Peyer's patch (tissue), 4 donors: ENCODE measurements around the gene ANKRD28. TPM values are rescaled to one million over a fixed set of nuclear protein-coding genes. Genes with fewer than 3 reads are reported as not detected.
A peak's percentile ranks its signal among the peaks of the same experiment; 100 is the strongest.

Experiments
- DNase-seq, 3 donors: peaks; one replicate each; pipeline ENCODE4 v3.0.0-alpha.2; 2017 to 2019
- H3K27ac ChIP-seq, 4 donors: fragments of 200-600 bp; sonication (generic); one replicate each; pipeline ENCODE4 v1.5.1; 2016 to 2019
- H3K27me3 ChIP-seq, 2 donors: fragments of 200-600 bp; sonication (generic); one replicate each; pipeline ENCODE4 v1.5.1; 2019
- H3K36me3 ChIP-seq, 3 donors: fragments of 200-600 bp; sonication (generic); one replicate each; pipeline ENCODE4 v1.5.1; 2016 to 2019
- H3K4me1 ChIP-seq, 4 donors: fragments of 200-600 bp; sonication (generic); one replicate each; pipeline ENCODE4 v1.5.1; 2016 to 2019
- H3K4me3 ChIP-seq, 4 donors: fragments of 200-600 bp; sonication (generic); 1 replicate in 3 of 4; 2 replicates in 1 of 4; pipeline ENCODE4 v1.5.1; 2016 to 2019; ENCODE audit warnings: mild to moderate bottlenecking in 1 of 4
- H3K9me3 ChIP-seq, 4 donors: fragments of 200-600 bp; sonication (generic); one replicate each; pipeline ENCODE4 v1.5.1; 2016 to 2019; ENCODE audit warnings: mild to moderate bottlenecking in 1 of 4
- CTCF ChIP-seq, 6 experiments: fragments of 450-650 bp in 4 of 6; fragments of 200-600 bp in 2 of 6; sonication (generic) in 1 of 6; IDR thresholded peaks; one replicate each; pipeline ENCODE4 v1.5.1; 2017 to 2019; ENCODE audit warnings: antibody characterized with exemption in 6 of 6, mild to moderate bottlenecking in 3 of 6, moderate library complexity in 1 of 6
- POLR2A ChIP-seq, 2 donors: fragments of 450-650 bp; IDR thresholded peaks; one replicate each; pipeline ENCODE4 v1.5.1; 2017; ENCODE audit warnings: antibody characterized with exemption in 2 of 2, mild to moderate bottlenecking in 2 of 2, moderate library complexity in 2 of 2
- total RNA-seq, 4 donors: library from RNA; depleted of rRNA; stranded (reverse); fragments of >200 nt; gene quantifications; one replicate each; pipeline ENCODE4 v1.1.0, GENCODE V29; 2016

ANKRD28 gene
- total RNA-seq, 4 donors from 2014 or later = 45.4 to 83.3 (median 46.4) TPM

- H3K27me3 ChIP-seq = no peaks in the 10 kb centered on the region
- H3K27ac ChIP-seq = peak overlapping the region; percentile 2 to 80 (median 61)
- H3K36me3 ChIP-seq = no peaks in the 10 kb centered on the region
- H3K4me3 ChIP-seq = peak overlapping the region in 2 of 4 donors; percentile 11 to 38
- peaks cover 0 to 14% (median 4%) of the 10 kb centered on the region in 4 donors for H3K4me1 ChIP-seq
- DNase-seq = no peak
- H3K9me3 ChIP-seq = no peaks in the 10 kb centered on the region
- no peak for TF ChIP-seq CTCF (IDR thresholded peaks at IDR 0.05)
- TF ChIP-seq POLR2A (IDR thresholded peaks at IDR 0.05) = no peak
Measured at GRCh38 chr3:15796331-15796730, 1.4 kb downstream of the ANKRD28 start.

GRCh38 chr3:15795651-15796308 is 2.0 kb downstream of the ANKRD28 start:
- H3K27ac ChIP-seq = peak overlapping the region in 3 of 4 donors; percentile 31 to 80 (median 61)
- H3K4me1 ChIP-seq = peaks cover 0 to 14% (median 4%) of the 10 kb centered on the region in 4 donors
- TF ChIP-seq POLR2A (IDR thresholded peaks at IDR 0.05) (no peak), CTCF (IDR thresholded peaks at IDR 0.05) (no peak)
- no peak for DNase-seq
- no peaks in the 10 kb centered on the region for H3K9me3 ChIP-seq
- H3K36me3 ChIP-seq = no peaks in the 10 kb centered on the region
- H3K4me3 ChIP-seq = peak overlapping the region in 2 of 4 donors; percentile 11 to 38
- no peaks in the 10 kb centered on the region for H3K27me3 ChIP-seq

- no peaks in the 10 kb centered on the region for H3K27me3 ChIP-seq
- no peaks in the 10 kb centered on the region for H3K9me3 ChIP-seq
- H3K27ac ChIP-seq = peak overlapping the region in 3 of 4 donors; percentile 31 to 80 (median 61)
- peaks cover 0 to 14% (median 4%) of the 10 kb centered on the region in 4 donors for H3K4me1 ChIP-seq
- DNase-seq = no peak
- H3K4me3 ChIP-seq = peak overlapping the region in 2 of 4 donors; percentile 11 to 38
- no peaks in the 10 kb centered on the region for H3K36me3 ChIP-seq
- TF ChIP-seq CTCF (IDR thresholded peaks at IDR 0.05) (no peak), POLR2A (IDR thresholded peaks at IDR 0.05) (no peak)
Measured at GRCh38 chr3:15794842-15795650, 2.7 kb downstream of the ANKRD28 start.

- peaks cover 0 to 14% (median 4%) of the 10 kb centered on the region in 4 donors for H3K4me1 ChIP-seq
- peak overlapping the region in 1 of 4 donors; percentile 38 for H3K4me3 ChIP-seq
Measured at GRCh38 chr3:15794303-15794771, 3.4 kb downstream of the ANKRD28 start.

More at GRCh38 chr3:15794303-15794771, 3.4 kb downstream of the ANKRD28 start:
- Histone ChIP-seq H3K9me3 (no peaks in the 10 kb centered on the region), H3K27me3 (no peaks in the 10 kb centered on the region), H3K27ac (peak overlapping the region in 3 of 4 donors; percentile 31 to 80 (median 61)), H3K36me3 (no peaks in the 10 kb centered on the region)
- TF ChIP-seq POLR2A (IDR thresholded peaks at IDR 0.05) (no peak), CTCF (IDR thresholded peaks at IDR 0.05) (no peak)
- no peak for DNase-seq
